Measurements from ENCODE around the gene NIPSNAP2. TPM values are rescaled to one million over a fixed set of nuclear protein-coding genes. Genes with fewer than 3 reads are reported as not detected.
"Not testable (repeated sequence)": the region's sequence is repeated elsewhere in the genome, so short reads cannot be mapped to it uniquely, and the experiment has no call there.

Gene NIPSNAP2
- total RNA-seq, 1 experiment from 2014 or later = 62.8 TPM

DNA sequence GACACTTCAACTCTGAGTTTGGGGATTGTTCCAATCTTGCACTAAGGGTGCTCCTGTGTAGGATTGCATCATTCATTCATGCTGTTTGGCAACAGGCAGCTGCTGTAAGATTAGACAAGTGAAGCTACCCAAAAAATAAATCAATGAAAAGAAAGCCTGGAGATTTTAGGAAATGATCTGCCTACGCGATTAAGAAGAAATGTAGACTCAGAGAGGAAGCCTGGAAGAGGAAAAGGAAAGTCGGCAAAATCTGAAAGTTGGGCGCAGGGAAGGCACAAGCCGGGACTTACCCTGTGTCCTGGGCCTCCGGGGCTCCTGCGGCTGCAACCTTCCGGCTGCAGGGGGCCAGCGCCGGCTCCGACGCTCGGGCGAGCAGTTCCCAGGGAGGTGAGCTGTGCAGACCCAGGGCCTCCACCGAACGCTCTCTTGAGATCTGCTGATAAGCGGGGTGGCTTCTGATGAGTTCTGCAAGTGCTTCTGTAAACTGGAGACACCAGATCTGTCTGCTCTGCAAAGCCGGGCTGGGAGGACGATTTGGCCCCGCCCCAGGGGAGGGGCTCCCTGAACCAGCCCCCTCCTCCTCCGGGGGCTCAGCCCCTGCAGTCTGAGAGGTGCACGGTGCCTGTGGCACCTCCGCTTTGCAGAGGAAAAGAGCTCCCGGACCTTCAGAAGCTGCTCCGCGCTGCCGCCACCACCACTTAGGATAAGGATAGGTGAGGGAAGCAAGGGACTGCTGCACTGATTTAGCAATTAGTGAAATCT, 69.5 kb downstream of the NIPSNAP2 start:
- Mint-ChIP-seq H3K4me3 (ENCODE audit: unreplicated experiment) (peak overlapping the region; percentile 71), H3K36me3 (ENCODE audit: insufficient read depth, unreplicated experiment) (peaks cover 46% of the 10 kb centered on the region), H3K27ac (ENCODE audit: low read depth, unreplicated experiment) (peak overlapping the region; percentile 4), H3K4me1 (ENCODE audit: insufficient read depth, unreplicated experiment) (peaks cover 8% of the 10 kb centered on the region), H3K9me3 (ENCODE audit: unreplicated experiment) (no peaks in the 10 kb centered on the region), H3K27me3 (ENCODE audit: insufficient read depth, unreplicated experiment) (no peaks in the 10 kb centered on the region)
- POLR2A ChIA-PET = interaction anchor here (0.7 to 4.3 kb wide), 13 partner anchors 9 to 501 kb away, joined by 3 to 41 read pairs (median 4); partner anchors contain the start of genes CCT6A, PSPH and SUMF2
- peak; percentile 85 for DNase-seq (ENCODE audit: unreplicated experiment)
- TF ChIP-seq CTCF (IDR thresholded peaks at IDR 0.05; ENCODE audit: unreplicated experiment) = peak; percentile 37
- CTCF ChIA-PET = interaction anchor here (0.6 to 1.2 kb wide), 8 partner anchors 16 to 328 kb away, joined by 3 to 7 read pairs (median 4); no protein-coding TSS in a partner anchor
- intact Hi-C loops (cut with micrococcal nuclease) = loop anchor here (1.0 kb wide), 1 partner anchor 17 kb away; the partner anchor contains the start of genes CCT6A and PSPH
- TSS peak; percentile 57 for BruUV-seq (replicated peaks)

GRCh38 chr7:56040730-56041129, 76.3 kb downstream of the NIPSNAP2 start:
- intact Hi-C loops (cut with micrococcal nuclease) = no loop called here
- H3K9me3 Mint-ChIP-seq (ENCODE audit: unreplicated experiment) = no peaks in the 10 kb centered on the region
- POLR2A ChIA-PET = no interaction called here
- no peaks in the 10 kb centered on the region for H3K27me3 Mint-ChIP-seq (ENCODE audit: insufficient read depth, unreplicated experiment)
- H3K4me3 Mint-ChIP-seq (ENCODE audit: unreplicated experiment) = no peak overlapping the region
- no peak for TF ChIP-seq CTCF (IDR thresholded peaks at IDR 0.05; ENCODE audit: unreplicated experiment)
- CTCF ChIA-PET = interaction anchor here (0.6 to 1.0 kb wide), 2 partner anchors 10 to 36 kb away, joined by 3 to 8 read pairs; partner anchors contain the start of genes CCT6A and PSPH
- peaks cover 5% of the 10 kb centered on the region for H3K4me1 Mint-ChIP-seq (ENCODE audit: insufficient read depth, unreplicated experiment)
- H3K27ac Mint-ChIP-seq (ENCODE audit: low read depth, unreplicated experiment) = peak overlapping the region; percentile 54
- no peak for DNase-seq (ENCODE audit: unreplicated experiment)
- BruUV-seq (replicated peaks) = no TSS peak
- peaks cover 46% of the 10 kb centered on the region for H3K36me3 Mint-ChIP-seq (ENCODE audit: insufficient read depth, unreplicated experiment)

- H3K4me3 Mint-ChIP-seq (ENCODE audit: unreplicated experiment); H3K27me3 Mint-ChIP-seq (ENCODE audit: insufficient read depth, unreplicated experiment); DNase-seq (ENCODE audit: unreplicated experiment); BruUV-seq (replicated peaks); H3K27ac Mint-ChIP-seq (ENCODE audit: low read depth, unreplicated experiment); intact Hi-C loops (cut with micrococcal nuclease); H3K9me3 Mint-ChIP-seq (ENCODE audit: unreplicated experiment): not testable (repeated sequence)
- peaks cover 33% of the 10 kb centered on the region for H3K36me3 Mint-ChIP-seq (ENCODE audit: insufficient read depth, unreplicated experiment)
- POLR2A ChIA-PET = interaction anchor here (1.1 kb wide), 1 partner anchor 36 kb away, joined by 4 read pairs; no protein-coding TSS in a partner anchor
- H3K4me1 Mint-ChIP-seq (ENCODE audit: insufficient read depth, unreplicated experiment) = peaks cover 10% of the 10 kb centered on the region
- CTCF ChIA-PET = interaction anchor here (0.6 kb wide), 1 partner anchor 23 kb away, joined by 3 read pairs; no protein-coding TSS in a partner anchor
Measured at GRCh38 chr7:56045758-56046157, 81.4 kb downstream of the NIPSNAP2 start.

DNA sequence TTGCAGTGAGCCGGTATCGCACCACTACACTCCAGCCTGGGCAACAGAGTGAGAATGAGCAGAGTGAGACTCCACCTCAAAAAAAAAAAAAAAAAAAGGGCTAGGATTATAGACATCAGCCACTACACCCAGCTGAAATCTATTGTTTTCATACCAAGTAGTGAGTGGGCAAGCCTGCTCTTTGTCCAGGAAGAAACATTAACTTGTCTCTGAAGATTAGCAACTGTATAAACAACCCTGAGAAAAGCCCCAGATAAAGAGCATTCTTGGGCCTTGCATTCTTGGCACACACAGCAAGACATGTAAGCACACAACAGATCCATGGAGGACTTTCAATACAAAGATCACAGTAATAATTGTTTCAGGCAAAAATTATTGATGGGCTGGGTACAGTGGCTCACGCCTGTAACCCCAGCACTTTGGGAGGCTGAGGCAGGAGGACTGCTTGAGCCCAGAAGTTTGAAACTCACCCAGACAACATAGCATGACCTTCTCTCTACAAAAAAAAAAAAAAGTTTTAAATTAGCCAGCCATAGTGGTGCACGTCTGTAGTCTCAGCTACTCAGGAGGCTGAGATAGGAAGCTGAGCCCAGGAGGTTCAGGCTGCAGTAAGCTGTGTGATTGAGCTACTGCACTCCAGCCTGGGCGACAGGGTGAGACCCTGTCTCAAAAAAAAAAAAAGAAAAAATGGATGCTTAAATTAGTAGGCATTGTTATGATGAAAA, 82.5 kb downstream of the NIPSNAP2 start:
- H3K4me3 Mint-ChIP-seq (ENCODE audit: unreplicated experiment) = no peak overlapping the region
- BruUV-seq (replicated peaks) = no TSS peak
- no peak for DNase-seq (ENCODE audit: unreplicated experiment)
- ChIA-PET CTCF (interaction anchor here (0.5 to 0.6 kb wide), 2 partner anchors 53 to 603 kb away, joined by 3 to 4 read pairs; no protein-coding TSS in a partner anchor), POLR2A (interaction anchor here (0.8 kb wide), 1 partner anchor 20 kb away, joined by 3 read pairs; no protein-coding TSS in a partner anchor)
- intact Hi-C loops (cut with micrococcal nuclease) = no loop called here
- H3K9me3 Mint-ChIP-seq (ENCODE audit: unreplicated experiment) = no peaks in the 10 kb centered on the region
- H3K36me3 Mint-ChIP-seq (ENCODE audit: insufficient read depth, unreplicated experiment) = peaks cover 22% of the 10 kb centered on the region
- TF ChIP-seq CTCF (IDR thresholded peaks at IDR 0.05; ENCODE audit: unreplicated experiment) = no peak
- H3K27ac Mint-ChIP-seq (ENCODE audit: low read depth, unreplicated experiment) = peak overlapping the region; percentile 70
- H3K27me3 Mint-ChIP-seq (ENCODE audit: insufficient read depth, unreplicated experiment) = no peaks in the 10 kb centered on the region
- peaks cover 10% of the 10 kb centered on the region for H3K4me1 Mint-ChIP-seq (ENCODE audit: insufficient read depth, unreplicated experiment)

GRCh38 chr7:56047446-56048116, 83.2 kb downstream of the NIPSNAP2 start:
- Mint-ChIP-seq H3K36me3 (ENCODE audit: insufficient read depth, unreplicated experiment) (peaks cover 22% of the 10 kb centered on the region), H3K4me1 (ENCODE audit: insufficient read depth, unreplicated experiment) (peaks cover 10% of the 10 kb centered on the region)
- H3K9me3 Mint-ChIP-seq (ENCODE audit: unreplicated experiment); BruUV-seq (replicated peaks); H3K4me3 Mint-ChIP-seq (ENCODE audit: unreplicated experiment); CTCF ChIA-PET; DNase-seq (ENCODE audit: unreplicated experiment); POLR2A ChIA-PET; H3K27ac Mint-ChIP-seq (ENCODE audit: low read depth, unreplicated experiment); intact Hi-C loops (cut with micrococcal nuclease); H3K27me3 Mint-ChIP-seq (ENCODE audit: insufficient read depth, unreplicated experiment): not testable (repeated sequence)

Measured in MCF 10A (cell line).